Psoas muscle (tissue), 8 donors: ENCODE measurements around the gene EDA. TPM values are rescaled to one million over a fixed set of nuclear protein-coding genes. Genes with fewer than 3 reads are reported as not detected.

ENCODE experiments used
- ATAC-seq, 4 donors: fragments of 200-7000 bp; cut with Tn5 transposase; one replicate each; pipeline ENCODE4 v1.9.1; 2020; ENCODE audit warnings: moderate library complexity in 3 of 4, mild to moderate bottlenecking in 2 of 4
- DNase-seq, 2 donors: peaks; one replicate each; pipeline ENCODE4 v3.0.0-alpha.2; 2020
- H3K27ac ChIP-seq: fragments of 200-600 bp; one replicate; pipeline ENCODE4 v1.8.0; 2022
- H3K27me3 ChIP-seq, 3 donors: fragments of 200-600 bp in 1 of 3; one replicate each; pipeline versions ENCODE4 v1.6.1 to v1.8.0; 2013 to 2022; ENCODE audit warnings: low read length in 2 of 3, mild to moderate bottlenecking in 2 of 3, moderate library complexity in 1 of 3; ENCODE audit not compliant: insufficient read depth in 3 of 3
- H3K36me3 ChIP-seq, 2 donors: fragments of 200-600 bp in 1 of 2; one replicate each; pipeline versions ENCODE4 v1.6.1 to v1.8.0; 2013 to 2022; ENCODE audit warnings: low read depth in 1 of 2, mild to moderate bottlenecking in 1 of 2, moderate library complexity in 1 of 2; ENCODE audit not compliant: insufficient read depth in 1 of 2
- H3K4me1 ChIP-seq: fragments of 200-600 bp; one replicate; pipeline ENCODE4 v1.8.0; 2022
- H3K4me3 ChIP-seq: fragments of 200-600 bp; one replicate; pipeline ENCODE4 v1.8.0; 2022; ENCODE audit warnings: mild to moderate bottlenecking
- H3K9me3 ChIP-seq: fragments of 200-600 bp; one replicate; pipeline ENCODE4 v1.8.0; 2022
- WGBS, 3 donors: extraction: QIAGEN DNeasy Blood & Tissue Kit; methylation state at CpG; one replicate each; pipeline versions ENCODE4 v1.1.6 to v1.1.7; 2013; 5-methylcytosine and 5-hydroxymethylcytosine counted together
- intact Hi-C, 2 donors: fragments of 100-400 bp; cut with DNase I; formaldehyde crosslinking; loops; one replicate each; pipeline versions ENCODE4 v1.11.0 to v1.14.2; 2022
- polyA plus RNA-seq, 3 donors: library from polyadenylated mRNA; stranded (reverse); fragments of 200-250 nt; gene quantifications; one replicate each; pipeline ENCODE4 v1.2.3, GENCODE V29; 2013
- total RNA-seq, 4 donors: library from RNA; stranded (reverse); fragmentation: NEBNext Ultra II Directional in 2 of 4; extraction: Animal tissue kit (Norgen Biotek cat#: 25700) in 2 of 4; gene quantifications; one replicate each; pipeline versions ENCODE4 v1.2.1 to v1.2.4, GENCODE V29; 2021 to 2023
- TF ChIP-seq, protein P1 (sequence below): fragments of 200-600 bp; IDR thresholded peaks from one replicate; pipeline ENCODE4 v1.8.0; 2022; ENCODE audit warnings: antibody characterized with exemption
- donor health status: healthy with polysubstance abuse.
- donor health status: DM: no; HTN: no; CAD: no; lungs with moderate emphysema.
- donor health status: Bipolar disorder and iron deficiency.
- donor health status: healthy.
- donor health status: DM: yes; HTN: yes; CAD: no.
- donor health status: DM: no; HTN: no; CAD: no.
- donor health status: DM: no; HTN: no; CAD: no.
- donor health status: DM: yes; HTN: yes; CAD: no.

Gene EDA
- total and polyA plus RNA-seq, 7 donors, result 0.49 to 2.5 (median 0.98) TPM

DNA sequence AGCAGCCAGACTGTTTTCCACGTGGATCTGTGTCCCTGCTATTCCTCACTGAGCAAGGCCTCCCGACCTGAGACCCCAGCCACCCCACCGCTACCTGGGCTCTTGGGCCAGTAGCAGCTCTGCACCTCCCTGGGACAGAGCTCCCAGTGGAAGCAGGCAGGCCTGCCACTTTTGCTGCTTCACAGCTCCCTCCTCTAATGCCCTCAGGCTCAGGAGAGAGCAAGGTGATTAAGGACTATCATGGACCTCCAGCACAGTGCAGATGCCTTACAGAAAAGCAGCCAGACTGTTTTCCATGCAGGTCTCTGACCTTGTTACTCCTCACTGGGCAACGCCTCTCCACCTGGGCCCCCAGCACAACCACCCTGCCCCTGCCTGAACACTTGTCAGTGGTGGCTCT is 396.8 kb downstream of the EDA start:
- intact Hi-C loops, result no loop called here
- Histone ChIP-seq H3K36me3 (no peaks in the 10 kb centered on the region), H3K4me1 (no peaks in the 10 kb centered on the region), H3K27ac (no peak overlapping the region), H3K4me3 (no peak overlapping the region), H3K27me3 (peaks cover 0 to 10% (median 0%) of the 10 kb centered on the region in 3 donors), H3K9me3 (peaks cover 3% of the 10 kb centered on the region)
- TF ChIP-seq, protein P1, sequence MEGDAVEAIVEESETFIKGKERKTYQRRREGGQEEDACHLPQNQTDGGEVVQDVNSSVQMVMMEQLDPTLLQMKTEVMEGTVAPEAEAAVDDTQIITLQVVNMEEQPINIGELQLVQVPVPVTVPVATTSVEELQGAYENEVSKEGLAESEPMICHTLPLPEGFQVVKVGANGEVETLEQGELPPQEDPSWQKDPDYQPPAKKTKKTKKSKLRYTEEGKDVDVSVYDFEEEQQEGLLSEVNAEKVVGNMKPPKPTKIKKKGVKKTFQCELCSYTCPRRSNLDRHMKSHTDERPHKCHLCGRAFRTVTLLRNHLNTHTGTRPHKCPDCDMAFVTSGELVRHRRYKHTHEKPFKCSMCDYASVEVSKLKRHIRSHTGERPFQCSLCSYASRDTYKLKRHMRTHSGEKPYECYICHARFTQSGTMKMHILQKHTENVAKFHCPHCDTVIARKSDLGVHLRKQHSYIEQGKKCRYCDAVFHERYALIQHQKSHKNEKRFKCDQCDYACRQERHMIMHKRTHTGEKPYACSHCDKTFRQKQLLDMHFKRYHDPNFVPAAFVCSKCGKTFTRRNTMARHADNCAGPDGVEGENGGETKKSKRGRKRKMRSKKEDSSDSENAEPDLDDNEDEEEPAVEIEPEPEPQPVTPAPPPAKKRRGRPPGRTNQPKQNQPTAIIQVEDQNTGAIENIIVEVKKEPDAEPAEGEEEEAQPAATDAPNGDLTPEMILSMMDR, result no peak
- no peak for DNase-seq
- no peak for ATAC-seq
- WGBS, 3 donors, result 69 to 85% (median 77%) methylated on average over 4 of the region's 4 CpGs

DNA sequence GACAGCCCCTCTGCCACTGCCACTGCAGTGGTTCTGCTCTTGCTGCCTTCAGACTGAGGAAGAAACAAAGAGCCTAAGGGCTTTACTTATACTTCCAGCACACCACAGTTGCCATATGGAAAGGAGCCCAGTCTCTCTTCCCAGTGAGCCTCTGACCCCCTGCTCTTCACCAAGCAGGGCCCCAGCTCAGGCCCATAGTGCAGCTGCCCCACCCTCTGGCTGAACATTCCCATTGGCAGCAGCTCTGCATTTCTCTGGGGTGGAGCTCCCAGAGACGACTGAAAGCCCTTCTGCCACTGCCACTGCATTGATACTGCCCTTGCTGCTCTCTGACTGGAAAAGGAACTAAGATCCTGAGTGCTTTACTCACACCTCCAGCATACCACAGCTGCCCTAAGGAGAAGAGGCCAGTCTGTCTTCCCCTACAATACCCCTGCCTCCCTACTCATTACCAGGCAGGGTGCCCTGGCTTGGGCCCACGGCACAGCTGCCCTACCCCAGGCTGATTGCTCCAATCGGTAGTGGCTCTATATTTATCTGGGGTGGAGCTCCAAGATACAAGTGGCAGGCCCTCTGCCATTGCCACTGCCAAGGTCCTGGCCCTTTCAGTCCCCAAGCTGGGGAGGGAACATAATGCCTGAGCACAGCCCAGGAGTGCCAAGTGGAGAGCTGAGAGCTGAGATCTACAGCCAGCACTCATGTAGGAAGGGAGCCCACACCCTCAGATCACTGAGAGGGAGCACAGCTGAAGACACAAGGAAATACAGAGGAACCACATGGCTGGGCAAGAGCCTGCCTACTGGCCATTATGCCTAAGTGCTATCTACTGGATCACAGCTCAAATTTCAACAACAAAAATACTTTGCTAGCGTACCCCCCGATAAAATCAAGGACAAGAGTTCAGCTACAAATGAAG is 397.8 kb downstream of the EDA start:
- ATAC-seq (peak; percentile 86 to 98 (median 94)), DNase-seq (peak in 1 of 2 donors; percentile 61)
- Histone ChIP-seq H3K27me3 (peaks cover 0 to 10% (median 0%) of the 10 kb centered on the region in 3 donors), H3K27ac (peak overlapping the region; percentile 32), H3K9me3 (peaks cover 12% of the 10 kb centered on the region), H3K4me1 (no peaks in the 10 kb centered on the region), H3K36me3 (no peaks in the 10 kb centered on the region), H3K4me3 (no peak overlapping the region)
- intact Hi-C loops, result no loop called here
- WGBS, 3 donors, result 24 to 34% (median 25%) methylated on average over 4 to 5 of the region's 5 CpGs
- TF ChIP-seq, protein P1, result no peak

DNA sequence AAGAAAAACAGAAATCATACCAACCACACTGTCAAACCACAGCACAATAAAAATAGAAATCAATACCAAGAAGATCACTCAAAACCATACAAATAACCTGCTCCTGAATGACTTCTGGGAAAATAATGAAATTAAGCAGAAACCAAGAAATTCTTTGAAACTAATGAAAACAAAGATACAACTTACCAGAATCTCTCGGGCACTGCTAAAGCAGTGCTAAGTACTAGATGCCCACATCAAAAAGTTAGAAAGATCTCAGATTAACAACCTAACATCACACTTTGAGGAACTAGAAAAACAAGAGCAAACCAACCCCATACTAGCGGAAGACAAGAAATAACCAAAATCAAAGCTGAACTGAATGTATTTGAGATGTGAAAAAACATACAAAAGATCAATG is 400.6 kb downstream of the EDA start:
- DNase-seq, result no peak
- TF ChIP-seq, protein P1, result no peak

DNA sequence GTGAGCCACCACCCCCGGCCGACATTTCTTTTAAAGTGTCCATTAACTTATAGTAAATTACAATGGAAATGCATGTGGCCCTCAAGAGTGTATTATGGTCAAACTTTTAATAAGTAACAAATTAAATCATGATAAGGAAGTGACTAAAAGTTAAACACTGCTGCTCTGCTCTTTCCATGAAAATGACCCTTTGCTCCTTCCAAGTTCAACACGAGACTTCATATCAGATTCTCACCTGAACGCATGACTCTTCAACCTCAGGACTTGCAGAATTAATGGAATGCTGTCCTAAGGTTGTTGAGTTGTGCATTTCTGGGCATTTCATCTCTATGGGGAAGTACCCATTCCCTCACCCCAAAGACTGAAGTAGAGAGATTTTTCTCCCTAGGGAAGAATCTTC is 406.7 kb downstream of the EDA start:
- Histone ChIP-seq H3K4me1 (no peaks in the 10 kb centered on the region), H3K36me3 (no peaks in the 10 kb centered on the region), H3K27ac (no peak overlapping the region), H3K27me3 (peaks cover 0 to 10% (median 0%) of the 10 kb centered on the region in 3 donors), H3K4me3 (no peak overlapping the region), H3K9me3 (peaks cover 13% of the 10 kb centered on the region)
- WGBS, 3 donors, result 82 to 94% (median 94%) methylated on average over 4 of the region's 4 CpGs
- no peak for DNase-seq
- TF ChIP-seq, protein P1, result no peak
- no peak for ATAC-seq
- intact Hi-C loops, result no loop called here

More for the DNA sequence above, 400.6 kb downstream of the EDA start:
- Histone ChIP-seq H3K4me3 (no peak overlapping the region), H3K36me3 (no peaks in the 10 kb centered on the region), H3K4me1 (no peaks in the 10 kb centered on the region), H3K27me3 (peaks cover 0 to 1% (median 0%) of the 10 kb centered on the region in 3 donors), H3K9me3 (peaks cover 14% of the 10 kb centered on the region), H3K27ac (no peak overlapping the region)
- no peak for ATAC-seq
- intact Hi-C loops, result no loop called here
- 93 to 100% (median 95%) methylated on average over 2 of the region's 2 CpGs for WGBS, 3 donors
